ENCODE measurements around the gene ARID1B.

Gene ARID1B

GRCh38 chr6:157194110-157194509 lies 416.9 kb downstream of the ARID1B start:
- H3K36me3 ChIP-seq (replicated peaks), result peaks cover 20% of the 10 kb centered on the region
- no peak for DNase-seq
- TF ChIP-seq, protein P1, sequence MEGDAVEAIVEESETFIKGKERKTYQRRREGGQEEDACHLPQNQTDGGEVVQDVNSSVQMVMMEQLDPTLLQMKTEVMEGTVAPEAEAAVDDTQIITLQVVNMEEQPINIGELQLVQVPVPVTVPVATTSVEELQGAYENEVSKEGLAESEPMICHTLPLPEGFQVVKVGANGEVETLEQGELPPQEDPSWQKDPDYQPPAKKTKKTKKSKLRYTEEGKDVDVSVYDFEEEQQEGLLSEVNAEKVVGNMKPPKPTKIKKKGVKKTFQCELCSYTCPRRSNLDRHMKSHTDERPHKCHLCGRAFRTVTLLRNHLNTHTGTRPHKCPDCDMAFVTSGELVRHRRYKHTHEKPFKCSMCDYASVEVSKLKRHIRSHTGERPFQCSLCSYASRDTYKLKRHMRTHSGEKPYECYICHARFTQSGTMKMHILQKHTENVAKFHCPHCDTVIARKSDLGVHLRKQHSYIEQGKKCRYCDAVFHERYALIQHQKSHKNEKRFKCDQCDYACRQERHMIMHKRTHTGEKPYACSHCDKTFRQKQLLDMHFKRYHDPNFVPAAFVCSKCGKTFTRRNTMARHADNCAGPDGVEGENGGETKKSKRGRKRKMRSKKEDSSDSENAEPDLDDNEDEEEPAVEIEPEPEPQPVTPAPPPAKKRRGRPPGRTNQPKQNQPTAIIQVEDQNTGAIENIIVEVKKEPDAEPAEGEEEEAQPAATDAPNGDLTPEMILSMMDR (IDR thresholded peaks at IDR 0.05; ENCODE audit: low read depth, low read length, missing control alignments), result no peak
- H3K27ac ChIP-seq, result no peak overlapping the region
- in situ Hi-C loops (cut with HindIII; ENCODE audit: low pct_ligation_motif_present, low sequenced_read_pairs), result no loop called here
- no peak overlapping the region for H3K4me3 ChIP-seq (ENCODE audit: low read depth, low read length)
- H3K27me3 ChIP-seq (replicated peaks), result no peaks in the 10 kb centered on the region

GRCh38 chr6:157194643-157195042 lies 417.5 kb downstream of the ARID1B start:
- peaks cover 18% of the 10 kb centered on the region for H3K36me3 ChIP-seq (replicated peaks)
- no peaks in the 10 kb centered on the region for H3K27me3 ChIP-seq (replicated peaks)
- TF ChIP-seq, protein P1 (IDR thresholded peaks at IDR 0.05; ENCODE audit: low read depth, low read length, missing control alignments), result no peak
- no peak overlapping the region for H3K4me3 ChIP-seq (ENCODE audit: low read depth, low read length)
- DNase-seq, result peak; percentile 32
- in situ Hi-C loops (cut with HindIII; ENCODE audit: low pct_ligation_motif_present, low sequenced_read_pairs), result no loop called here
- H3K27ac ChIP-seq, result no peak overlapping the region

DNA sequence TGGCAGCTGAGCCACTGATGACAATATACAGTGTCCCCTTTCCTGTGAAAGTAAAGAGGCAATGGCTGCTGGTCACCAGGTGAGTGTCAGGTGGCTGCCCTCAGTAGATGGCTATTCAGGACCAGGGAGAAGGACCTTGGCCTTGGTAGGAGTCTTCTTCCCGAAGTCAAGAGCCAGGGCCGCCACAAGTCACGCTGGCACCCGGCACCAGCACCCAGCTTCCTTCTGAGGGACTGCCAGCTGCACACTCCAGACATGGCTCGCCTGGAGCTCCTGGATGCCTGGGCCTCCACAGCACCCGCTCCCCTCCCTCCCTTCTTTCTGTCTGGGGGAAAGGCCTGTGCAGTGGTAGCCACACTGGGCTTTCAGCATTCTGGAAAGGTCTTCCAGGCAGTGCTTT lies 419.2 kb downstream of the ARID1B start:
- Histone ChIP-seq H3K27ac (no peak overlapping the region), H3K4me3 (ENCODE audit: low read depth, low read length) (no peak overlapping the region), H3K36me3 (replicated peaks) (peaks cover 11% of the 10 kb centered on the region), H3K27me3 (replicated peaks) (no peaks in the 10 kb centered on the region)
- TF ChIP-seq, protein P1 (IDR thresholded peaks at IDR 0.05; ENCODE audit: low read depth, low read length, missing control alignments), result no peak
- in situ Hi-C loops (cut with HindIII; ENCODE audit: low pct_ligation_motif_present, low sequenced_read_pairs), result no loop called here
- no peak for DNase-seq

- DNase-seq, result no peak
- Histone ChIP-seq H3K4me3 (ENCODE audit: low read depth, low read length) (no peak overlapping the region), H3K36me3 (replicated peaks) (peaks cover 19% of the 10 kb centered on the region), H3K27ac (no peak overlapping the region), H3K27me3 (replicated peaks) (no peaks in the 10 kb centered on the region)
- in situ Hi-C loops (cut with HindIII; ENCODE audit: low pct_ligation_motif_present, low sequenced_read_pairs), result no loop called here
- TF ChIP-seq, protein P1 (IDR thresholded peaks at IDR 0.05; ENCODE audit: low read depth, low read length, missing control alignments), result no peak
Observed at GRCh38 chr6:157198425-157199279, 421.5 kb downstream of the ARID1B start.

DNA sequence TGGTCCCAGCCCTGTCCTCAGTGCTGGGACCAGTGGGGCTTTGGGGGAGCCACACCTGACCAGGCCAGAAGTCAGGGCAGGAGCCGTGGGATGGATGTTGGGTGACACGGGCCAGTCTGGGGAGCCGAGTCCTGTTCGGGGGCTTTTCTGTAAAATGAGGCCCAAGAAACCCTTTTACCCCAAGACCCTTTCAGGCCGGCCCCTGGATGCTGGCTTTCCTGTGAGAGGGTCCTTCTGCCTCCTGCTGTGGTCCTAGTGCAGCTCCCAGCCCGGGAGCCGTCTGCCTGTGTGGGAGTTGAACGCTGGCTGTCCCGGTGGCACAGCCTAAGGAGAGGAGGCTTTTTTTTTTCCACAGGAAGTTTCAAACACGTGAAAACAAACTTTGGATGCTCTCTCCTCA lies 422.9 kb downstream of the ARID1B start:
- DNase-seq, result no peak
- H3K36me3 ChIP-seq (replicated peaks), result peaks cover 23% of the 10 kb centered on the region
- H3K4me3 ChIP-seq (ENCODE audit: low read depth, low read length), result no peak overlapping the region
- H3K27ac ChIP-seq, result no peak overlapping the region
- in situ Hi-C loops (cut with HindIII; ENCODE audit: low pct_ligation_motif_present, low sequenced_read_pairs), result no loop called here
- no peaks in the 10 kb centered on the region for H3K27me3 ChIP-seq (replicated peaks)
- TF ChIP-seq, protein P1 (IDR thresholded peaks at IDR 0.05; ENCODE audit: low read depth, low read length, missing control alignments), result no peak
